HepG2 (cell line): ENCODE measurements around the gene NDUFB3. TPM values are rescaled to one million over a fixed set of nuclear protein-coding genes. Genes with fewer than 3 reads are reported as not detected.

Experiments
- CREB1 ChIP-seq, 2 experiments: fragments of 450-650 bp in 1 of 2; IDR thresholded peaks; 2 replicates each; pipeline ENCODE4 v1.6.1; 2016 to 2017; ENCODE audit warnings: control low read depth in 1 of 2, mild to moderate bottlenecking in 1 of 2, missing compliant biosample characterization in 1 of 2, missing genetic modification characterization in 1 of 2
- DMAP1 ChIP-seq: IDR thresholded peaks from 2 replicates; pipeline ENCODE4 v1.6.1; 2016
- KLF12 ChIP-seq: sonication (generic); formaldehyde crosslinking; IDR thresholded peaks from 2 replicates; pipeline ENCODE4 v1.4.0; 2020; ENCODE audit warnings: missing genetic modification reagents, borderline replicate concordance
- NFYC ChIP-seq: IDR thresholded peaks from 2 replicates; pipeline ENCODE4 v1.6.1; 2016; ENCODE audit warnings: missing genetic modification reagents, missing compliant biosample characterization
- RBM39 ChIP-seq: fragments of 200-400 bp; formaldehyde crosslinking; IDR thresholded peaks from one replicate; pipeline ENCODE4 v1.6.1; 2018; ENCODE audit warnings: antibody characterized with exemption, mild to moderate bottlenecking, low read depth, low read length; ENCODE audit not compliant: poor library complexity, severe bottlenecking
- ZFP36 ChIP-seq: fragments of 150-350 bp; IDR thresholded peaks from 2 replicates; pipeline ENCODE4 v1.6.1; 2018; ENCODE audit warnings: borderline replicate concordance, low read length, low read depth; ENCODE audit not compliant: partially characterized antibody
- ZHX2 ChIP-seq, 2 experiments: sonication (generic) in 1 of 2; formaldehyde crosslinking in 1 of 2; IDR thresholded peaks; 2 replicates each; pipeline versions ENCODE4 v1.6.1 to v1.9.0; 2014 to 2022; ENCODE audit warnings: antibody characterized with exemption in 1 of 2, borderline replicate concordance in 1 of 2, inconsistent platforms in 1 of 2, low read depth in 1 of 2, missing genetic modification reagents in 1 of 2
- ZNF44 ChIP-seq: sonication (generic); formaldehyde crosslinking; IDR thresholded peaks from 2 replicates; pipeline ENCODE4 v1.5.1; 2020; ENCODE audit warnings: mild to moderate bottlenecking, missing genetic modification reagents
- ZNF674 ChIP-seq: sonication (generic); formaldehyde crosslinking; IDR thresholded peaks from 2 replicates; pipeline ENCODE4 v1.5.0; 2020; ENCODE audit warnings: low read depth, mild to moderate bottlenecking, missing genetic modification reagents
- ZSCAN30 ChIP-seq: sonication (generic); formaldehyde crosslinking; IDR thresholded peaks from 2 replicates; pipeline ENCODE4 v1.5.0; 2020; ENCODE audit warnings: mild to moderate bottlenecking, missing genetic modification reagents
- polyA plus RNA-seq, 8 experiments: library from polyadenylated mRNA; depleted of rRNA in 3 of 8; stranded (reverse) in 7 of 8; unstranded in 1 of 8; fragments of >200 nt; fragmentation: Illumina TruSeq in 4 of 8; extraction: Trizol in 4 of 8; gene quantifications; 2 replicates each; pipeline versions ENCODE4 v1.2.1 to v1.2.3, GENCODE V29; 2011 to 2016; ENCODE audit warnings: low read depth in 4 of 8, missing spikeins in 1 of 8, mixed read lengths in 1 of 8; ENCODE audit not compliant: insufficient read depth in 1 of 8
- total RNA-seq, 5 experiments: library from RNA; depleted of rRNA; stranded (reverse); fragments of >200 nt; fragmentation: Illumina TruSeq; extraction: Trizol; gene quantifications; 2 replicates each; pipeline ENCODE4 v1.2.3, GENCODE V29; 2016; ENCODE audit warnings: low read depth in 1 of 5
- TF ChIP-seq, protein P1 (sequence below): sonication (generic); formaldehyde crosslinking; IDR thresholded peaks from 2 replicates; pipeline ENCODE4 v1.4.0; 2020; ENCODE audit warnings: missing genetic modification reagents, borderline replicate concordance
- TF ChIP-seq, protein P2 (sequence below): sonication (generic); formaldehyde crosslinking; IDR thresholded peaks from 2 replicates; pipeline ENCODE4 v1.8.0; 2022; ENCODE audit warnings: missing genetic modification reagents, low read depth, mild to moderate bottlenecking, borderline replicate concordance
- TF ChIP-seq, protein P3 (sequence below): sonication (generic); formaldehyde crosslinking; IDR thresholded peaks from 2 replicates; pipeline ENCODE4 v1.5.0; 2020; ENCODE audit warnings: mild to moderate bottlenecking, missing genetic modification reagents
- TF ChIP-seq, protein P4 (sequence below): IDR thresholded peaks from 2 replicates; pipeline ENCODE4 v1.6.1; 2018; ENCODE audit warnings: missing genetic modification reagents

NDUFB3 gene
- total and polyA plus RNA-seq, 2 of the 13 experiments (the other 11 are each of a cell fraction or from before 2014, with no cell fraction given) = 50.7 to 159 TPM

DNA sequence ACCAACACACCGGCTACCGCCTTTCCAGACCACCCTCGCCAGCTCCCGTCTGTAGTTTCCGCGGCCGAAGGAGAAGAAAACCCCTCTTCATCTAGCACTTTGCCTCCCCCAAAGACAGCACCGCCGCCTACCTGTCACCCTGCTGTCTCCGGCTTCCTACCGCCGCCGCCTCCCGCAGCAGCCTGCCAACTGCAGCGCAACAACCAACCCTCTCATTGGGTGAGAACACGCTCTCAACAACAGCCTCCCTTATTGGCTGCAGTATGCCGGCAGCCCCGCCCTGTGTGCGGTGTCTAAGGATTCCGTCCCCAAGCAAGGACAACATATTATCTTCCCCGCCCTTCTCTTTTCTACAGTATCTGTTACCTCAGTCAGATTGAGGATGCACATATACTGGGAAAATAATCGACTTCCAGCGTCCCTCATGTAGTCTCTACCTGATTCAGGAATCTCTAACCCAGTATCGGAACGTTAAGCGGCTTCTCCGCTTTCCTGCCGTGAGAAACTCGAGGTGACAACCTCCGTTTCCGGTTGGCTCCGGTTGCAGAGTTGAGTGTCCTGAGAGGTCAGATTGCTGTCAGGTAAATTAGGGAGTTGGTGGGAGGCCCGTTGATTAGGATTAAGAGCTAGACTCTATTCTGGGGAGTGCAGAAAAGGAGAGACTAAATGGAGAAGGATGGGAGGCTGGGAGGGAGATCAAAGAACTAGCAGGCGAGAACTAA is at the start of gene NDUFB3, which contains the start of gene HYCC2 (continued):
- TF ChIP-seq, protein P1, sequence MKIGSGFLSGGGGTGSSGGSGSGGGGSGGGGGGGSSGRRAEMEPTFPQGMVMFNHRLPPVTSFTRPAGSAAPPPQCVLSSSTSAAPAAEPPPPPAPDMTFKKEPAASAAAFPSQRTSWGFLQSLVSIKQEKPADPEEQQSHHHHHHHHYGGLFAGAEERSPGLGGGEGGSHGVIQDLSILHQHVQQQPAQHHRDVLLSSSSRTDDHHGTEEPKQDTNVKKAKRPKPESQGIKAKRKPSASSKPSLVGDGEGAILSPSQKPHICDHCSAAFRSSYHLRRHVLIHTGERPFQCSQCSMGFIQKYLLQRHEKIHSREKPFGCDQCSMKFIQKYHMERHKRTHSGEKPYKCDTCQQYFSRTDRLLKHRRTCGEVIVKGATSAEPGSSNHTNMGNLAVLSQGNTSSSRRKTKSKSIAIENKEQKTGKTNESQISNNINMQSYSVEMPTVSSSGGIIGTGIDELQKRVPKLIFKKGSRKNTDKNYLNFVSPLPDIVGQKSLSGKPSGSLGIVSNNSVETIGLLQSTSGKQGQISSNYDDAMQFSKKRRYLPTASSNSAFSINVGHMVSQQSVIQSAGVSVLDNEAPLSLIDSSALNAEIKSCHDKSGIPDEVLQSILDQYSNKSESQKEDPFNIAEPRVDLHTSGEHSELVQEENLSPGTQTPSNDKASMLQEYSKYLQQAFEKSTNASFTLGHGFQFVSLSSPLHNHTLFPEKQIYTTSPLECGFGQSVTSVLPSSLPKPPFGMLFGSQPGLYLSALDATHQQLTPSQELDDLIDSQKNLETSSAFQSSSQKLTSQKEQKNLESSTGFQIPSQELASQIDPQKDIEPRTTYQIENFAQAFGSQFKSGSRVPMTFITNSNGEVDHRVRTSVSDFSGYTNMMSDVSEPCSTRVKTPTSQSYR (CRISPR knock-in tag) = peak; percentile 20; the same call in 1 of the 2 replicates
- no peak for TF ChIP-seq ZFP36
- TF ChIP-seq, protein P2, sequence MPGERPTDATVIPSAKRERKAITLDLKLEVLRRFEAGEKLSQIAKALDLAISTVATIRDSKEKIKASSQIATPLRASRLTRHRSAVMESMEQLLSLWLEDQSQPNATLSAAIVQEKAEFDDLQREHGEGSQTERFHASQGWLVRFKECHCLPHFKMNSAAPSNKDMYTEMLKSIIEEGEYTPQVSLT = peak; percentile 28; the same call in 1 of the 2 replicates
- TF ChIP-seq RBM39 = peak; percentile 66
- peak; percentile 92; the same call in 1 of the 2 replicates for TF ChIP-seq KLF12 (CRISPR knock-in tag)
- TF ChIP-seq, protein P3, sequence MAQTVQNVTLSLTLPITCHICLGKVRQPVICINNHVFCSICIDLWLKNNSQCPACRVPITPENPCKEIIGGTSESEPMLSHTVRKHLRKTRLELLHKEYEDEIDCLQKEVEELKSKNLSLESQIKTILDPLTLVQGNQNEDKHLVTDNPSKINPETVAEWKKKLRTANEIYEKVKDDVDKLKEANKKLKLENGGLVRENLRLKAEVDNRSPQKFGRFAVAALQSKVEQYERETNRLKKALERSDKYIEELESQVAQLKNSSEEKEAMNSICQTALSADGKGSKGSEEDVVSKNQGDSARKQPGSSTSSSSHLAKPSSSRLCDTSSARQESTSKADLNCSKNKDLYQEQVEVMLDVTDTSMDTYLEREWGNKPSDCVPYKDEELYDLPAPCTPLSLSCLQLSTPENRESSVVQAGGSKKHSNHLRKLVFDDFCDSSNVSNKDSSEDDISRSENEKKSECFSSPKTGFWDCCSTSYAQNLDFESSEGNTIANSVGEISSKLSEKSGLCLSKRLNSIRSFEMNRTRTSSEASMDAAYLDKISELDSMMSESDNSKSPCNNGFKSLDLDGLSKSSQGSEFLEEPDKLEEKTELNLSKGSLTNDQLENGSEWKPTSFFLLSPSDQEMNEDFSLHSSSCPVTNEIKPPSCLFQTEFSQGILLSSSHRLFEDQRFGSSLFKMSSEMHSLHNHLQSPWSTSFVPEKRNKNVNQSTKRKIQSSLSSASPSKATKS (CRISPR knock-in tag) = 0 out of 2 replicates have a peak, but pooled peaks have one; percentile 43
- peak; percentile 99 for TF ChIP-seq NFYC
- TF ChIP-seq CREB1 (IDR thresholded peaks at IDR 0.05) = peak; percentile 80
- peak; percentile 95 for TF ChIP-seq CREB1 (CRISPR knock-in tag; IDR thresholded peaks at IDR 0.05)
- TF ChIP-seq ZHX2 (IDR thresholded peaks at IDR 0.05; ENCODE audit: low read depth) = no peak; the same call in none of the 2 replicates
- no peak; the same call in 1 of the 2 replicates for TF ChIP-seq ZHX2 (CRISPR knock-in tag; IDR thresholded peaks at IDR 0.05; ENCODE audit: borderline replicate concordance)
- TF ChIP-seq, protein P4, sequence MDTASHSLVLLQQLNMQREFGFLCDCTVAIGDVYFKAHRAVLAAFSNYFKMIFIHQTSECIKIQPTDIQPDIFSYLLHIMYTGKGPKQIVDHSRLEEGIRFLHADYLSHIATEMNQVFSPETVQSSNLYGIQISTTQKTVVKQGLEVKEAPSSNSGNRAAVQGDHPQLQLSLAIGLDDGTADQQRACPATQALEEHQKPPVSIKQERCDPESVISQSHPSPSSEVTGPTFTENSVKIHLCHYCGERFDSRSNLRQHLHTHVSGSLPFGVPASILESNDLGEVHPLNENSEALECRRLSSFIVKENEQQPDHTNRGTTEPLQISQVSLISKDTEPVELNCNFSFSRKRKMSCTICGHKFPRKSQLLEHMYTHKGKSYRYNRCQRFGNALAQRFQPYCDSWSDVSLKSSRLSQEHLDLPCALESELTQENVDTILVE (CRISPR knock-in tag) = peak; percentile 98
- no peak for TF ChIP-seq ZNF674 (CRISPR knock-in tag)
- no peak for TF ChIP-seq ZSCAN30 (CRISPR knock-in tag)
- peak; percentile 98 for TF ChIP-seq DMAP1 (CRISPR knock-in tag)
- TF ChIP-seq ZNF44 (CRISPR knock-in tag) = peak; percentile 98
